Esophagus muscularis mucosa (tissue), 4 donors: ENCODE results near the gene PDZRN3. TPM values are rescaled to one million over a fixed set of nuclear protein-coding genes. Genes with fewer than 3 reads are reported as not detected.
"Not testable (repeated sequence)": the region's sequence is repeated elsewhere in the genome, so short reads cannot be mapped to it uniquely, and the experiment has no call there.

ENCODE experiments used
- DNase-seq: peaks from one replicate; pipeline ENCODE4 v3.0.0-alpha.2; 2017; ENCODE audit errors: extremely low spot score
- H3K27ac ChIP-seq, 4 donors: fragments of 200-600 bp; sonication (generic); replicated peaks in 1 of 4; 1 replicate in 3 of 4; 2 replicates in 1 of 4; pipeline ENCODE4 v1.5.1; 2016 to 2019; ENCODE audit warnings: mild to moderate bottlenecking in 1 of 4
- H3K27me3 ChIP-seq, 4 donors: fragments of 200-600 bp; sonication (generic); one replicate each; pipeline versions ENCODE4 v1.5.1 to v1.6.0; 2016 to 2019
- H3K36me3 ChIP-seq, 4 donors: fragments of 200-600 bp; sonication (generic); one replicate each; pipeline ENCODE4 v1.5.1; 2016 to 2019
- H3K4me1 ChIP-seq, 4 donors: fragments of 200-600 bp; sonication (generic); one replicate each; pipeline ENCODE4 v1.5.1; 2016 to 2019
- H3K4me3 ChIP-seq, 4 donors: fragments of 200-600 bp; sonication (generic); 1 replicate in 2 of 4; 2 replicates in 2 of 4; pipeline ENCODE4 v1.5.1; 2016 to 2019; ENCODE audit warnings: mild to moderate bottlenecking in 4 of 4, moderate library complexity in 1 of 4
- H3K9me3 ChIP-seq, 4 donors: fragments of 200-600 bp; sonication (generic); 1 replicate in 3 of 4; 2 replicates in 1 of 4; pipeline ENCODE4 v1.5.1; 2016 to 2019
- EP300 ChIP-seq: sonication (generic); formaldehyde crosslinking; IDR thresholded peaks from one replicate; pipeline ENCODE4 v1.6.1; 2017; ENCODE audit warnings: antibody characterized with exemption
- POLR2A ChIP-seq: fragments of 450-650 bp; IDR thresholded peaks from one replicate; pipeline ENCODE4 v1.6.1; 2017; ENCODE audit warnings: antibody characterized with exemption, moderate library complexity, mild to moderate bottlenecking, low read depth
- POLR2AphosphoS5 ChIP-seq, 2 donors: sonication (generic); formaldehyde crosslinking; IDR thresholded peaks; one replicate each; pipeline ENCODE4 v1.6.1; 2017; ENCODE audit warnings: antibody characterized with exemption in 2 of 2
- WGBS: methylation state at CpG from one replicate; pipeline ENCODE4 v1.1.5; 2018; 5-methylcytosine and 5-hydroxymethylcytosine counted together
- intact Hi-C: fragments of 100-400 bp; cut with DNase I; formaldehyde crosslinking; loops from one replicate; pipeline ENCODE4 v1.15.1; 2023
- total RNA-seq, 4 donors: library from RNA; depleted of rRNA; stranded (reverse); fragments of >200 nt; gene quantifications; one replicate each; pipeline versions ENCODE4 v1.1.0 to v1.2.1, GENCODE V29; 2016
- TF ChIP-seq, protein P1 (sequence below), 3 experiments: fragments of 200-600 bp in 2 of 3; fragments of 450-650 bp in 1 of 3; sonication (generic) in 2 of 3; IDR thresholded peaks; one replicate each; pipeline ENCODE4 v1.5.1; 2017 to 2019; ENCODE audit warnings: antibody characterized with exemption in 3 of 3, mild to moderate bottlenecking in 2 of 3, moderate library complexity in 1 of 3

The PDZRN3 gene
- total RNA-seq, 4 donors from 2014 or later, result 149 to 314 (median 220) TPM

DNA sequence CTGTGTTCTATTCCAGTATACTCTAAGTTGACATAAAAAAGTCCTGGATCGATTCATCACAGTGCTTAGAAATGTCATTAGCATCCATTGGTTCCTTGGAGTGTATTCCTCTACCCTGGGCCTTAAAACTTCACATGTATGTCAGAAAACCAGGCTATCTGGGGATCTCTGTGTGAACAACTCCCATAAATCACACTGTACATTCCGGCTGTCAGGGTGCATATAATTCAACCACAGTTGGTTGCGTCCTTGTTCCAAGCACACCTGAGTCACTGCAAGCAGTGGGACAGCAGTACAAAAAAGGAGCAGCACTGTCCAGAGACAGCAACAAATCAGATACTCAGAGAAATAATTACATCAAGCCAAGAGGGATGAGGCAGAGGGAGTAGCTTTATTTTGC, 52.4 kb downstream of the PDZRN3 start:
- Histone ChIP-seq H3K9me3 (no peaks in the 10 kb centered on the region), H3K27ac (peak overlapping the region; percentile 61 to 67 (median 64)), H3K4me1 (peaks cover 69 to 99% (median 90%) of the 10 kb centered on the region in 4 donors), H3K36me3 (no peaks in the 10 kb centered on the region), H3K27me3 (no peaks in the 10 kb centered on the region), H3K4me3 (no peak overlapping the region)
- no peak for DNase-seq
- peak; percentile 12 to 53 for TF ChIP-seq POLR2AphosphoS5 (IDR thresholded peaks at IDR 0.05)
- no peak for TF ChIP-seq POLR2A
- 46% methylated on average over 3 of the region's 3 CpGs for WGBS
- intact Hi-C loops, result no loop called here

DNA sequence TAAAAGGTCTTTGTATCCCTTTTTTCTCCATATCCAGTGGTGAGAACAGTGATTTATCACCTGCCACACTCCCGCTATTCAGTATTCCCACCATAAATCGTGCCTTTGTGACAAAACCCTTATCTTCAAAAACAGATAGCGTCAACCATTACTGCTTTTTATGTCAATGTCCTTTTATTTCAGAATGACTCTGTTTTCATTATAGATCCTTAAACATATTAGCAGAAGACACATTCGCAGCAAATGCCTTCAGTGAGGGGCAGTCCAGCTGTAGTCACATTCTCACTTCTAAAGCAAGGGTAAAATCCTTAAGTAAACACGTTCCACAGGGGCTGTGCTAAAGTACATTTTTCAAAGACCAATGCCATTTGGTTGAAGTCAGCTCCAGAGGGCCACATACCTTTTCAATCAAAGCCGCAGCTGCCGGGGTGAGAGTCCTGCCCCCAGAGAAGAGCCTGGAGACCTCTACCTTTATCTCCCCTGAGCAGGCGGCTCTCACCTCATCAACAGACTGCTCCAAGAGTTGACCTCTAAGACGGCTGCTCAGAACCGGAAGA, 53.4 kb downstream of the PDZRN3 start:
- WGBS, result 45% methylated on average over 10 of the region's 10 CpGs
- H3K27ac ChIP-seq, result peak overlapping the region; percentile 61 to 67 (median 64)
- no peaks in the 10 kb centered on the region for H3K27me3 ChIP-seq
- no peak overlapping the region for H3K4me3 ChIP-seq
- peaks cover 64 to 90% (median 82%) of the 10 kb centered on the region in 4 donors for H3K4me1 ChIP-seq
- H3K36me3 ChIP-seq, result no peaks in the 10 kb centered on the region
- intact Hi-C loops, result no loop called here
- no peaks in the 10 kb centered on the region for H3K9me3 ChIP-seq
- no peak for DNase-seq
- TF ChIP-seq EP300 (no peak), POLR2AphosphoS5 (IDR thresholded peaks at IDR 0.05) (no peak), POLR2A (no peak)
- TF ChIP-seq, protein P1, sequence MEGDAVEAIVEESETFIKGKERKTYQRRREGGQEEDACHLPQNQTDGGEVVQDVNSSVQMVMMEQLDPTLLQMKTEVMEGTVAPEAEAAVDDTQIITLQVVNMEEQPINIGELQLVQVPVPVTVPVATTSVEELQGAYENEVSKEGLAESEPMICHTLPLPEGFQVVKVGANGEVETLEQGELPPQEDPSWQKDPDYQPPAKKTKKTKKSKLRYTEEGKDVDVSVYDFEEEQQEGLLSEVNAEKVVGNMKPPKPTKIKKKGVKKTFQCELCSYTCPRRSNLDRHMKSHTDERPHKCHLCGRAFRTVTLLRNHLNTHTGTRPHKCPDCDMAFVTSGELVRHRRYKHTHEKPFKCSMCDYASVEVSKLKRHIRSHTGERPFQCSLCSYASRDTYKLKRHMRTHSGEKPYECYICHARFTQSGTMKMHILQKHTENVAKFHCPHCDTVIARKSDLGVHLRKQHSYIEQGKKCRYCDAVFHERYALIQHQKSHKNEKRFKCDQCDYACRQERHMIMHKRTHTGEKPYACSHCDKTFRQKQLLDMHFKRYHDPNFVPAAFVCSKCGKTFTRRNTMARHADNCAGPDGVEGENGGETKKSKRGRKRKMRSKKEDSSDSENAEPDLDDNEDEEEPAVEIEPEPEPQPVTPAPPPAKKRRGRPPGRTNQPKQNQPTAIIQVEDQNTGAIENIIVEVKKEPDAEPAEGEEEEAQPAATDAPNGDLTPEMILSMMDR (IDR thresholded peaks at IDR 0.05), result no peak

DNA sequence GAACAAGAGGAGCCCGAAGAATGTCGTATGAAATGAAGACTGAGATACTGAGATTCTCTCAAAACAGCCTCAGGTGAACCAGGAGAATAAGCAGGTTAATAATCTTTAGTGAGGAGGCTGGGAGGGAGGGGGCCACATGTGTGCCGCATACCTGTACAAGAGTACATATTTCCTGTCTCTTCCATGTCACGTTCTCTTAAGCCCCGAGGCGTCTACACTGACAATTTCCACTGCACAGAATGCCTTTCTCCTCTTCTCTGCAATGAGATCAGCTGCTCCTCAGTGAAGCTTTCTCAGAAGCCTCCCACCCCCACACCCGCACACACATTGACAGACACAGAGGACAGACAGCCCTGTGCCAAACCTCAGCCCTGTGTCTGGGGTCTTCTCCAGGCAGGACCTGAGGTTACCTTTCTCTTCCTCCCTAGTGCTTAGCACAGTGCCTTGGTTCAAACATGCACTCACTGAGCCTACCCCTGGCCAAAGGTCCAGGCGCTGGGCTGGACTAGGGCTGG, 55.4 kb downstream of the PDZRN3 start:
- H3K27ac ChIP-seq, result peak overlapping the region; percentile 59 to 67 (median 62)
- no peaks in the 10 kb centered on the region for H3K9me3 ChIP-seq
- no peaks in the 10 kb centered on the region for H3K36me3 ChIP-seq
- no peak overlapping the region for H3K4me3 ChIP-seq
- peaks cover 54 to 83% (median 67%) of the 10 kb centered on the region in 4 donors for H3K4me1 ChIP-seq
- no peak for DNase-seq
- intact Hi-C loops, result no loop called here
- no peak for TF ChIP-seq POLR2AphosphoS5 (IDR thresholded peaks at IDR 0.05)
- TF ChIP-seq EP300, result no peak
- no peak for TF ChIP-seq POLR2A
- TF ChIP-seq, protein P1 (IDR thresholded peaks at IDR 0.05), result no peak
- H3K27me3 ChIP-seq, result no peaks in the 10 kb centered on the region
- 73% methylated on average over 8 of the region's 8 CpGs for WGBS

DNA sequence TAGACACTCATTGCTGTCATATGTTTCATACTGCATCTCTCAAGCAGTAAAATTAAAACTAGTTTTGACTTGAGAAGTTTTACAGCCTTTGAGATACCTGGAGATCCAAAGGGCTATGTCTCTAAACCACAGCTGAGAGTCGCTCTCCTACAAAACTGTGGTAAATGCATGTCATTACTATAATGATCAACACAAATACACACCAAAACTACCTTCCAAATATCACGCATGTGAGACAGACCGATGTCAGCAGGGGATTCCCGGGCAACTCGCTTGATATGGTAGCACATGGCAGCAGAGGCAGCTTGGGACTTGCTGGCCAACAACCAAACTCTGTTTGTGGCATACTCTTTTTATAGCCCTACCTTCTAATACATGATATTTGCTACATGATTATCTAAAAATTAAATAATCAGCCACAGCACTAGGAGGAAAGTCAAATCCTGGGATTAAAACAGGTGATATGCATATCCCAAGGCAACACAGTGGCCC, 56.3 kb downstream of the PDZRN3 start:
- Histone ChIP-seq H3K36me3 (no peaks in the 10 kb centered on the region), H3K4me3 (no peak overlapping the region), H3K9me3 (no peaks in the 10 kb centered on the region), H3K27me3 (no peaks in the 10 kb centered on the region), H3K27ac (peak overlapping the region; percentile 43 to 62 (median 52)), H3K4me1 (peaks cover 57 to 83% (median 69%) of the 10 kb centered on the region in 4 donors)
- no peak for TF ChIP-seq EP300
- TF ChIP-seq, protein P1 (IDR thresholded peaks at IDR 0.05), result no peak
- no peak for TF ChIP-seq POLR2A
- TF ChIP-seq POLR2AphosphoS5 (IDR thresholded peaks at IDR 0.05), result no peak
- 74% methylated on average over 5 of the region's 5 CpGs for WGBS
- DNase-seq, result no peak
- intact Hi-C loops, result no loop called here

DNA sequence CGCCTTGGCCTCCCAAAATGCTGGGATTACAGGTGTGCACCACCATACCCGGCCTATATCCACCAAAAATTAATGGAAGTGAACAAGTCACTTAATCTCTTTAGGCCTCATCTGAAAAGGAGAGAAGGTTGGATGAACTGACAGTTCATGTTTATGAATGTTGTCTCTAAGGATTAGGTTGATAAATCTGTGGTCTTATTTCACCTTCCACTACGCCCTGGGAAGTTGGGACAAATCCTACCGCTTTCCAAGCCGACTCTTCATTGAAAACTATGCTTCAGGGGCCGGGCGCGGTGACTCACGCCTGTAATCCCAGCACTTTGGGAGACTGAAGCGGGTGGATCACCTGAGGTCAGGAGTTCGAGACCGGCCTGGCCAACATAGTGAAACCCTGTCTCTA, 59.4 kb downstream of the PDZRN3 start:
- peak in 1 of 2 donors; percentile 10 for TF ChIP-seq POLR2AphosphoS5 (IDR thresholded peaks at IDR 0.05)
- DNase-seq, H3K36me3 ChIP-seq, H3K4me3 ChIP-seq, H3K9me3 ChIP-seq, intact Hi-C loops, H3K27me3 ChIP-seq: not testable (repeated sequence)
- peak overlapping the region; percentile 61 to 75 (median 70) for H3K27ac ChIP-seq
- peaks cover 45 to 79% (median 63%) of the 10 kb centered on the region in 4 donors for H3K4me1 ChIP-seq
- WGBS, result 81% methylated on average over 12 of the region's 12 CpGs
